ENCODE measurements around the gene RAP1A.

The RAP1A gene

DNA sequence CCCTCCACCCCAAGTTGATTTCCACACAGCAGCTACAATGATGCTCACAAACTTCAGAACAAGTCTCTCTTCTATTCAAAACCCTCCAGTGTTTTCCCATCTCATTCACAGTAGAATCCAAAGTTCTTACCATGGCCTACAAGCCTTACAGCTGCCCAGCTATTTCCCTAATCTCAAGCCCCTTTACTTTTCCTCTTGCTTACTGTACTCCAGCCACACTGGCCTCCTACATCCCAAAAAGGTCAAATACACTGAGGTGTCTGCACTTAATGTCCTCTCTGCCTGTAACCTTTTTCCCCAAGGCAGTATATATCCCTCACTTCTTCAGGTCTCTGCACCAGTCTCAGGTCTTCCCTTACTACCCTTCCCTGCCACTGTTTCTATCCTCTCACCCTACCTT is 2.6 kb downstream of the RAP1A start:
- Histone ChIP-seq H3K36me3 (no peaks in the 10 kb centered on the region), H3K27me3 (no peaks in the 10 kb centered on the region), H3K27ac (peak overlapping the region; percentile 99), H3K9me3 (no peaks in the 10 kb centered on the region), H3K4me3 (peak overlapping the region; percentile 90), H3K4me1 (peaks cover 0 to 64% (median 48%) of the 10 kb centered on the region in 4 donors)
- TF ChIP-seq, protein P1, sequence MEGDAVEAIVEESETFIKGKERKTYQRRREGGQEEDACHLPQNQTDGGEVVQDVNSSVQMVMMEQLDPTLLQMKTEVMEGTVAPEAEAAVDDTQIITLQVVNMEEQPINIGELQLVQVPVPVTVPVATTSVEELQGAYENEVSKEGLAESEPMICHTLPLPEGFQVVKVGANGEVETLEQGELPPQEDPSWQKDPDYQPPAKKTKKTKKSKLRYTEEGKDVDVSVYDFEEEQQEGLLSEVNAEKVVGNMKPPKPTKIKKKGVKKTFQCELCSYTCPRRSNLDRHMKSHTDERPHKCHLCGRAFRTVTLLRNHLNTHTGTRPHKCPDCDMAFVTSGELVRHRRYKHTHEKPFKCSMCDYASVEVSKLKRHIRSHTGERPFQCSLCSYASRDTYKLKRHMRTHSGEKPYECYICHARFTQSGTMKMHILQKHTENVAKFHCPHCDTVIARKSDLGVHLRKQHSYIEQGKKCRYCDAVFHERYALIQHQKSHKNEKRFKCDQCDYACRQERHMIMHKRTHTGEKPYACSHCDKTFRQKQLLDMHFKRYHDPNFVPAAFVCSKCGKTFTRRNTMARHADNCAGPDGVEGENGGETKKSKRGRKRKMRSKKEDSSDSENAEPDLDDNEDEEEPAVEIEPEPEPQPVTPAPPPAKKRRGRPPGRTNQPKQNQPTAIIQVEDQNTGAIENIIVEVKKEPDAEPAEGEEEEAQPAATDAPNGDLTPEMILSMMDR (IDR thresholded peaks at IDR 0.05), result no peak
- intact Hi-C loops (cut with DNase I; ENCODE audit: low total_unique reads), result no loop called here
- no peak for DNase-seq

DNA sequence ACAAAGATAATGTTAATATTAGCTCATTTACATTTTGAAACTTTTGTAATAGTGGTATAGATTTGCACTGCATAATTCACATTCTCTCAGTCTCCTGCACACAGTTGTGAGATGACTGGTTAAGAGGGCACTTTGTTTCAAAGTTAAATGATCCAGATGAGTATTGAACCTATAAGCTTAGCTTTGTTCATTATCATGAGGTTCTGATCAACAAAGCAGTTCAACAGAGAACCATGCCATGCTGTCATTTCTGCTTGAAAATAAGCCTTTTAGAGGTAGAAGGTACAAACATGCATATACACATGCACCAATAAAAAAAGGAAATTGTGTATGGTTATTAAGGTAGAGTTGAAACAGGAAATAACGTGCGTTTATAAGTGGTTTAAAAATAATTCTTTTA is 4.8 kb downstream of the RAP1A start:
- TF ChIP-seq, protein P1 (IDR thresholded peaks at IDR 0.05), result no peak
- intact Hi-C loops (cut with DNase I; ENCODE audit: low total_unique reads), result no loop called here
- H3K4me1 ChIP-seq, result peaks cover 0 to 79% (median 54%) of the 10 kb centered on the region in 4 donors

DNA sequence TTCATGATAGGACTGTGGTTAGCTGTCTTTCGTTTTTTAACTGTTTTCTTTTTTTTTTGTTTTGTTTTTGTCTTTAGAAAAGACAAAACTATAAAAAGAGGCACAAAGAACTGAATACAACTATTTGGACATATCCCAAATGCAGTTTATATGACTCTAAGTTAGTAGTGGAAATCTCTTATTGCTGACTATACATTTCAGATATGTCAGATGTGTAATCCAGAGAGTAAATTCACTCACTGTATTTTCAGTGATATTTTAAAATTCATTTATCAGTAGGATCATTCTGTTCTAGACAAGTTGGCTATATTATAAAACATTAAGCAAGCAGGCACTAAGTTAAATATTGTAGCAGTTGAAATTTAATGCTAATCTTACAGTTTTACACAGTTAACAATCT is 5.7 kb downstream of the RAP1A start:
- Histone ChIP-seq H3K27me3 (no peaks in the 10 kb centered on the region), H3K27ac (peak overlapping the region; percentile 46 to 99), H3K4me1 (peaks cover 0 to 88% (median 56%) of the 10 kb centered on the region in 4 donors), H3K36me3 (no peaks in the 10 kb centered on the region), H3K4me3 (no peak overlapping the region), H3K9me3 (no peaks in the 10 kb centered on the region)
- intact Hi-C loops (cut with DNase I; ENCODE audit: low total_unique reads), result no loop called here
- no peak for DNase-seq
- TF ChIP-seq, protein P1 (IDR thresholded peaks at IDR 0.05), result no peak

More for the DNA sequence above, 4.8 kb downstream of the RAP1A start:
- H3K27ac ChIP-seq, result peak overlapping the region; percentile 46 to 99
- no peaks in the 10 kb centered on the region for H3K36me3 ChIP-seq
- H3K9me3 ChIP-seq, result no peaks in the 10 kb centered on the region
- no peak for DNase-seq
- no peaks in the 10 kb centered on the region for H3K27me3 ChIP-seq
- H3K4me3 ChIP-seq, result no peak overlapping the region

DNA sequence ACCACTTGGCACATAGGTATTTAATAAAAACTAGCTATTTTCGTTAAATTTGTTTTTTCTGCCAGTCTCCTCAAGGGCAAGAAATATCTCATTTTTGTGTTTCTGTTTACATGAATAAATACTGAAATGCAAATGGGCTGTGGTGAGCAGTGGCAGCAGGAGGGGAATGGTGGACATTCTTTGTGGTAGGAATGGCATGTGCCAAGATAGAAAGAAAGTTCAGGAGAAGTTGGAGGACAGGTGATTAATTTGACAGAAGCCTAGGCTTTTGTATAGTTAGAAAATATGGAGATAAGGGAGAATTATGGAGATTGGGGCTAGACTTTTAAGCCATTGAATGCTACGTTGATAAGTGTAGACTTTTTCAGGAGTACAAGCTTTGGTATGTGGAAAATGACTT is 8.6 kb downstream of the RAP1A start:
- Histone ChIP-seq H3K4me1 (peaks cover 0 to 97% (median 42%) of the 10 kb centered on the region in 4 donors), H3K4me3 (no peak overlapping the region), H3K27ac (peak overlapping the region; percentile 48 to 99), H3K9me3 (no peaks in the 10 kb centered on the region), H3K27me3 (no peaks in the 10 kb centered on the region), H3K36me3 (no peaks in the 10 kb centered on the region)
- TF ChIP-seq, protein P1 (IDR thresholded peaks at IDR 0.05), result no peak
- intact Hi-C loops (cut with DNase I; ENCODE audit: low total_unique reads), result no loop called here
- no peak for DNase-seq

DNA sequence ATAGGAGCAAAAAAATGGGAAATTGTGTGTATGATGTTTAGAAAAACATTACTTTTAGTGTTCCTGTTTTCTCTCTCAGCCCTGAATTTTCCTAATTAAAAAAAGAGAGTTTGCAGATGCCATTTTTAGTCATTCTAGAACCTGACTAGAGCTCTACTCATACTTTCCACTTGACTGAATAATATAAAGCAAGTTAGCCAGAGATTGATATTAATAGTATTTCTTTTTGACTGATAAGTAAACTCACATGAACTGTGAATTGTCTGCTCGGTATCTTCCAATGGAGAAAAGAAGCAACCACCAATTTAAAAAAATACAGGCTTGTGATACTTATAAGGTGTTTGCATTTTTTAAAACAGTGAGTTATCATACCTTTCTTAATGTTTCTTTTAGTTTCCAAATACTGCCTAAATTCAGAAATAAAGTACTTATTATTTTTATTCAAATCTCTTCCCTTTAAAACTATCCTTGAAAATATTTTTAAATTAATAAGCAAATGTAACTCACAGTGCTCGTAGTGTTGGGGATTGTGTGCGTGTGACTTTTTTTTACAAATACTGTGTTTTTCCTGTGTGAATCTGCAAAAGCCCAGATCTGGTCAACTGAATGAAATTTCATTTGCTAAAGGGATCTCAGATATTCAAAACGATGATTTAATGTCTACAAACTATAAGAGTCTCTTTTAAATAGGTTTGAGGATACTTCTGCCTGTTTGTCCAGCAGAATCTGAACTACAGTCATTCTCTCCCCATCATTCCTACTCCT is 9.8 kb downstream of the RAP1A start:
- Histone ChIP-seq H3K4me1 (peaks cover 0 to 95% (median 43%) of the 10 kb centered on the region in 4 donors), H3K27ac (peak overlapping the region; percentile 48 to 99), H3K27me3 (no peaks in the 10 kb centered on the region), H3K36me3 (no peaks in the 10 kb centered on the region), H3K4me3 (no peak overlapping the region), H3K9me3 (no peaks in the 10 kb centered on the region)
- intact Hi-C loops (cut with DNase I; ENCODE audit: low total_unique reads), result no loop called here
- TF ChIP-seq, protein P1 (IDR thresholded peaks at IDR 0.05), result no peak
- DNase-seq, result no peak

All from tibial artery (tissue), 4 donors.